Natural killer cell (primary cell): ENCODE measurements around the gene RAMP1. TPM values are rescaled to one million over a fixed set of nuclear protein-coding genes. Genes with fewer than 3 reads are reported as not detected.

ENCODE experiments used
- ATAC-seq, 3 donors: fragments of 150-1000 bp in 2 of 3; fragments of 200-7000 bp in 1 of 3; cut with Tn5 transposase; 1 replicate in 1 of 3; 2 replicates in 2 of 3; pipeline ENCODE4 v1.10.0; 2021; ENCODE audit warnings: mild to moderate bottlenecking in 2 of 3, moderate library complexity in 2 of 3
- DNase-seq, 2 donors: peaks; one replicate each; pipeline versions ENCODE4 v3.0.0 to v3.0.0-alpha.2; 2013 to 2021; ENCODE audit warnings: mixed read lengths in 1 of 2
- H3K27ac ChIP-seq: one replicate; pipeline ENCODE4 v1.5.1; 2013; ENCODE audit warnings: mild to moderate bottlenecking, low read length
- H3K27me3 ChIP-seq: one replicate; pipeline ENCODE4 v1.6.1; 2013; ENCODE audit warnings: low read length; ENCODE audit not compliant: control insufficient read depth, insufficient read depth
- H3K36me3 ChIP-seq: one replicate; pipeline ENCODE4 v1.6.1; 2013; ENCODE audit warnings: low read length; ENCODE audit not compliant: control insufficient read depth, insufficient read depth
- H3K4me1 ChIP-seq: one replicate; pipeline ENCODE4 v1.6.1; 2013; ENCODE audit warnings: low read length; ENCODE audit not compliant: control insufficient read depth, insufficient read depth
- H3K4me3 ChIP-seq: one replicate; pipeline ENCODE4 v1.5.1; 2013; ENCODE audit warnings: low read length
- H3K9me3 ChIP-seq: one replicate; pipeline ENCODE4 v1.6.1; 2013; ENCODE audit warnings: low read length; ENCODE audit not compliant: control insufficient read depth, insufficient read depth
- H3K27ac Mint-ChIP-seq, 2 donors: one replicate each; pipeline ENCODE4 v1.8.0; 2022; ENCODE audit warnings: mild to moderate bottlenecking in 2 of 2, mixed read lengths in 2 of 2, moderate library complexity in 1 of 2
- H3K27me3 Mint-ChIP-seq, 2 donors: one replicate each; pipeline ENCODE4 v1.8.0; 2022; ENCODE audit warnings: low read depth in 2 of 2, mixed read lengths in 2 of 2
- H3K36me3 Mint-ChIP-seq: one replicate; pipeline ENCODE4 v1.8.0; 2022; ENCODE audit warnings: mixed read lengths
- H3K4me1 Mint-ChIP-seq, 2 donors: one replicate each; pipeline ENCODE4 v1.8.0; 2022; ENCODE audit warnings: mixed read lengths in 2 of 2
- H3K4me3 Mint-ChIP-seq: one replicate; pipeline ENCODE4 v1.8.0; 2022; ENCODE audit warnings: mild to moderate bottlenecking, moderate library complexity, mixed read lengths
- H3K9me3 Mint-ChIP-seq, 2 donors: one replicate each; pipeline ENCODE4 v1.8.0; 2022; ENCODE audit warnings: mixed read lengths in 2 of 2
- WGBS: methylation state at CpG from one replicate; pipeline ENCODE4 v1.1.7; 2013; ENCODE audit warnings: missing lambda C conversion rate; ENCODE audit not compliant: insufficient coverage; 5-methylcytosine and 5-hydroxymethylcytosine counted together
- intact Hi-C: fragments of 100-400 bp; cut with micrococcal nuclease; formaldehyde crosslinking; loops from one replicate; pipeline ENCODE4 v1.14.2; 2022
- total RNA-seq, 4 donors: library from RNA; stranded (reverse); fragments of 120-200 nt in 1 of 4; gene quantifications; one replicate each; pipeline versions ENCODE4 v1.2.3 to v1.2.4, GENCODE V29; 2013 to 2022
- TF ChIP-seq, protein P1 (sequence below): fragments of 200-600 bp; IDR thresholded peaks from one replicate; pipeline ENCODE4 v1.8.0; 2022; ENCODE audit warnings: antibody characterized with exemption

The RAMP1 gene
- total RNA-seq, 3 donors from 2014 or later (not counting 1 experiment from before 2014, with no cell fraction given) = 3.9 to 11.0 (median 4.9) TPM

DNA sequence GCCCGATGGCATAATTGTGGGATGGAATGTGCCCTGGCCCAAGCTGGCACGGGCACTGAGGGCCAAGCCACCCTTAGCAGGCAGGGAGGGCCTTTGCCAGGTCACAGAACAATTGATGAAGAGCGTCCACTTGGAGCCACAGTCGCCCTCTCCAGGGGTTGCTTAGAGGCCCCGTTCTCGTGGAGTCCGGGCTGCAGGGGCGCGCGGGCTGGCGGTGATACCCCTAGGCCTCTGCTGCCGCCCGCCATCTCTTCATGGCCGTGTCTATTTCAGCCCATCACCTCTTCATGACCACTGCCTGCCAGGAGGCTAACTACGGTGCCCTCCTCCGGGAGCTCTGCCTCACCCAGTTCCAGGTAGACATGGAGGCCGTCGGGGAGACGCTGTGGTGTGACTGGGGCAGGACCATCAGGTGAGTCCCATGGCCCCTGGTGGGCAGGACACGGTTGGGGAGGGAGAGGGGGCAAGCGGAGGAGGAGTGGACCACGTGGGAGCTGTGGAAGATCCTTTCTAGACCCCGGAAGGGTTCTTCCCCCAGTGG lies 17.6 kb downstream of the RAMP1 start:
- peaks cover 11% of the 10 kb centered on the region for H3K4me1 ChIP-seq
- no peaks in the 10 kb centered on the region for H3K9me3 Mint-ChIP-seq
- TF ChIP-seq, protein P1, sequence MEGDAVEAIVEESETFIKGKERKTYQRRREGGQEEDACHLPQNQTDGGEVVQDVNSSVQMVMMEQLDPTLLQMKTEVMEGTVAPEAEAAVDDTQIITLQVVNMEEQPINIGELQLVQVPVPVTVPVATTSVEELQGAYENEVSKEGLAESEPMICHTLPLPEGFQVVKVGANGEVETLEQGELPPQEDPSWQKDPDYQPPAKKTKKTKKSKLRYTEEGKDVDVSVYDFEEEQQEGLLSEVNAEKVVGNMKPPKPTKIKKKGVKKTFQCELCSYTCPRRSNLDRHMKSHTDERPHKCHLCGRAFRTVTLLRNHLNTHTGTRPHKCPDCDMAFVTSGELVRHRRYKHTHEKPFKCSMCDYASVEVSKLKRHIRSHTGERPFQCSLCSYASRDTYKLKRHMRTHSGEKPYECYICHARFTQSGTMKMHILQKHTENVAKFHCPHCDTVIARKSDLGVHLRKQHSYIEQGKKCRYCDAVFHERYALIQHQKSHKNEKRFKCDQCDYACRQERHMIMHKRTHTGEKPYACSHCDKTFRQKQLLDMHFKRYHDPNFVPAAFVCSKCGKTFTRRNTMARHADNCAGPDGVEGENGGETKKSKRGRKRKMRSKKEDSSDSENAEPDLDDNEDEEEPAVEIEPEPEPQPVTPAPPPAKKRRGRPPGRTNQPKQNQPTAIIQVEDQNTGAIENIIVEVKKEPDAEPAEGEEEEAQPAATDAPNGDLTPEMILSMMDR = no peak
- H3K4me1 Mint-ChIP-seq = peaks cover 0 to 10% of the 10 kb centered on the region in 2 donors
- no peak overlapping the region for H3K27ac ChIP-seq
- no peaks in the 10 kb centered on the region for H3K36me3 ChIP-seq
- H3K4me3 Mint-ChIP-seq = no peak overlapping the region
- intact Hi-C loops = no loop called here
- no peak overlapping the region for H3K4me3 ChIP-seq
- 92% methylated on average over 23 of the region's 23 CpGs for WGBS
- ATAC-seq (no peak), DNase-seq (peak in 1 of 2 donors; percentile 13)
- H3K27ac Mint-ChIP-seq = no peak overlapping the region
- no peaks in the 10 kb centered on the region for H3K36me3 Mint-ChIP-seq
- no peaks in the 10 kb centered on the region for H3K27me3 Mint-ChIP-seq
- H3K27me3 ChIP-seq = no peaks in the 10 kb centered on the region
- no peaks in the 10 kb centered on the region for H3K9me3 ChIP-seq

DNA sequence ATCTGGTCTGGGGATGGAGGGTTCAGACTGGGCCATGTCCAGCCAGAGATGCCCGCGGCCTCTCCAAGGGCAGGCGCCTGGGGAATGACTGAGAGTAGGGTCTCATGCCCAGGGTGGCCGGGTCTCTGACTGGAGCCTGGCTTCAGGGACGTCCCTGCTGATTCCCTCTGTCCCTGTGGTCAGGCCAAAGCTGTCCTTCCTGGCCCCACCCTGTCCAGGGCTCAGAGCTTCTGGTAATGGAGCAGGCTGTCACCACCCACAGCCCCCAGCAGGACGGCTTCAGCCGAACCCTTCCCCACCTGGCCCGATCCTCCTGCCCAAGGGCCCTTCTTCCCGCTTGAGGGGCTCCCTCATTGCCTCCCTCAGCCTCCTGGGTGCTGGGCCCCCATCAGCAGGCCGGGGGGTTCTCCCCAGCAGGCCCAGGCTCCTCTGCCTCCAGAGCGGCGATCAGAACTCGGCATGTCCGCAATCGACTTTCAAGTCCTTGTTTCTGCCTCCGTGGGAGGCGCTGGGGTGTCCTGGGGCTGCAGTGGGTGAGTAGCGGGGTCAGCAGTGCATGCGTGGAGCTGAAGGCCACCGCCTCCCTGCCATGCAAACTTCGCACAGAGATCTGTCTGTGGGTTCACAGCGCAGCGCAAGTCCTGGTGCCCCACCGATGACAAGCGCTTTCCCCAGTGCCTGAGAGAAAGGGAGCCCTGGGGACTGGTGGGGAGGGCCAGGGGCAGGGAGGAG lies 18.3 kb downstream of the RAMP1 start:
- H3K4me1 ChIP-seq = peaks cover 11% of the 10 kb centered on the region
- Mint-ChIP-seq H3K4me1 (peaks cover 0 to 10% of the 10 kb centered on the region in 2 donors), H3K4me3 (no peak overlapping the region), H3K36me3 (no peaks in the 10 kb centered on the region), H3K9me3 (no peaks in the 10 kb centered on the region), H3K27me3 (no peaks in the 10 kb centered on the region), H3K27ac (no peak overlapping the region)
- ATAC-seq (no peak), DNase-seq (peak in 1 of 2 donors; percentile 9)
- intact Hi-C loops = no loop called here
- WGBS = 94% methylated on average over 25 of the region's 25 CpGs
- no peaks in the 10 kb centered on the region for H3K27me3 ChIP-seq
- H3K27ac ChIP-seq = no peak overlapping the region
- no peaks in the 10 kb centered on the region for H3K9me3 ChIP-seq
- H3K36me3 ChIP-seq = no peaks in the 10 kb centered on the region
- H3K4me3 ChIP-seq = no peak overlapping the region
- TF ChIP-seq, protein P1 = no peak

DNA sequence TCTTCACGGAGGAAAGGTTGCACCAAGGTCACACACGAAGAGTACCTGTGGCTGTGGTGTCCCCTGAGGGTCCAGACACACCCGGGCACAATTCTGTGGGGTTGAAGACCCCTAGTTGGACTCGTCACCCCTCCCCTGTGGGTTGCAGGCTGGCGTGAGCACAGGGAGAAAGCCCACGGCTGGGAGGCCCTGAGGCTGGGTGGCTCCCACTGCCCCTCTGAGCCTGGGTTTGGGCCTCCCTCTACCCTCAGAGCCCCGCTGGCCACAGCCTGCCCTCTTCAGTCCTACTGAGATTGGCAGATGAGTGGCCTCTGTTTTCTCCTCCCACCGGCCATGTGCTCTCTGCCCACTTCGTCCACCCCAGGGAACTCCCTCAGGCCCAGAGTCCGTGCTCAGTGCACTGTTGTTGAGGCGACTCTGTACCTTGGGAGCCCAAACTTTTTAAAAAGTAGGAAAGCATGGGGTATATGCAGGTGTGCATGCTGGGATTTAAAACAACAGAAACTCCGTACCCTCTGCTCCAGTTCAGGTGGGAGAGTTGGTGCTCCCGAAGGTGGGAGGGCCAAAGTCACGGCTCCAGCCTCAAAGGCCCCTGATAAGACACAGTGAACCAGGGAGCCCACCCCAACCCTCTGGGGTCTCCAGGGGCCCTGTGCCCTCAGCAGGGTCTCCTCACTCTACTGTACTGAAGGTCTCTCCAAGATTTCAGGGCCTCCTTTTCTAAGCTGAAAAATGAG lies 19.1 kb downstream of the RAMP1 start:
- no peaks in the 10 kb centered on the region for H3K9me3 Mint-ChIP-seq
- TF ChIP-seq, protein P1 = no peak
- H3K27me3 ChIP-seq = no peaks in the 10 kb centered on the region
- no peak overlapping the region for H3K27ac Mint-ChIP-seq
- 91% methylated on average over 14 of the region's 14 CpGs for WGBS
- no peak overlapping the region for H3K27ac ChIP-seq
- H3K36me3 ChIP-seq = no peaks in the 10 kb centered on the region
- DNase-seq = no peak
- H3K4me1 ChIP-seq = peaks cover 6% of the 10 kb centered on the region
- no peak overlapping the region for H3K4me3 Mint-ChIP-seq
- H3K36me3 Mint-ChIP-seq = no peaks in the 10 kb centered on the region
- intact Hi-C loops = no loop called here
- H3K4me1 Mint-ChIP-seq = peaks cover 0 to 6% of the 10 kb centered on the region in 2 donors
- ATAC-seq = no peak
- no peaks in the 10 kb centered on the region for H3K9me3 ChIP-seq
- no peaks in the 10 kb centered on the region for H3K27me3 Mint-ChIP-seq
- no peak overlapping the region for H3K4me3 ChIP-seq
